ENCODE measurements around the gene DUSP15.

DNA sequence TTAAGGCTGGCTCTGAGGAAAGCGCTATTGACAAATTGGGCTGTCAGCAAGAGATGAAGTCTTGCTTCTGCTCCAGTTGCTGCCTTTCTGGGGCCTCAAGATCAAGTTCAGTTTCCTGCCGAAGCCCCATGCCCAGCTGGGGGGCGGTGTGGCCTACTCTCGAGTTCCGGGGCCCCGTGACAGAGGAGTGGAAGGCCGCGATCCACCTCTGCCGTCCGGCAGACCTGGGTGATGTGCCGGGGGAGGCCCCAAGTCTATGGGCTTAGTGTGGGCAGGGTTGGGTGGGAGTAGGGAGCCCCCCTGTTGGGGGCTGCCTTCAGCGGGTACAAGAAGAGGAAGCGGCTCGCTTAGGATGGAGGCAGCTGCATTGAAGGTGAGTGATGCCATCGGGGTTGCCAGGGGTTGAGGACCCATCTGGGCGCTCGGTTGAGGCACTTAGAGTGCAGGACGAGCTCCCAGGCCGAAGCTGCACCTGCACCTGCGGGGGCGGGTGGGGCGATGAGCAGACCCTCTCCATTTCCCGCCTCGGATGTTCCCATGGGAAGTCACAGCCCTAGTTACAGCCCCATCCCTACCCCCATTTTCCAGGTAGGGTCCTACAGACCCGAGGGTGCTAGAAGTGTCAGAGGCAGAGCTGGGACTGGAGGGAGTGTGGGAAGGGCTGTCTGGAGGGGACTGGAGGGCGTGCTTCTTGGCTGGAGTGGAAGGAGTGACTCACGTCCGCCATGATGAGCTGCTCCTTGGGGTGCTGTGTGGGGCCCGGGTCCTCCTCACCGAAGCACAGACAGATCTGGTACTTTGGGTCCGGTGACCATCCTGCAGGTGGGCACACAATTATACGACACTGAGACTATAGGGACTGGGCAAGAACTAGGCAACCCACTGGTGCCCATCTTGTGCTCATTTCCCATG, 22.0 kb downstream of the DUSP15 start:
- TF ChIP-seq, protein P1, sequence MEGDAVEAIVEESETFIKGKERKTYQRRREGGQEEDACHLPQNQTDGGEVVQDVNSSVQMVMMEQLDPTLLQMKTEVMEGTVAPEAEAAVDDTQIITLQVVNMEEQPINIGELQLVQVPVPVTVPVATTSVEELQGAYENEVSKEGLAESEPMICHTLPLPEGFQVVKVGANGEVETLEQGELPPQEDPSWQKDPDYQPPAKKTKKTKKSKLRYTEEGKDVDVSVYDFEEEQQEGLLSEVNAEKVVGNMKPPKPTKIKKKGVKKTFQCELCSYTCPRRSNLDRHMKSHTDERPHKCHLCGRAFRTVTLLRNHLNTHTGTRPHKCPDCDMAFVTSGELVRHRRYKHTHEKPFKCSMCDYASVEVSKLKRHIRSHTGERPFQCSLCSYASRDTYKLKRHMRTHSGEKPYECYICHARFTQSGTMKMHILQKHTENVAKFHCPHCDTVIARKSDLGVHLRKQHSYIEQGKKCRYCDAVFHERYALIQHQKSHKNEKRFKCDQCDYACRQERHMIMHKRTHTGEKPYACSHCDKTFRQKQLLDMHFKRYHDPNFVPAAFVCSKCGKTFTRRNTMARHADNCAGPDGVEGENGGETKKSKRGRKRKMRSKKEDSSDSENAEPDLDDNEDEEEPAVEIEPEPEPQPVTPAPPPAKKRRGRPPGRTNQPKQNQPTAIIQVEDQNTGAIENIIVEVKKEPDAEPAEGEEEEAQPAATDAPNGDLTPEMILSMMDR (IDR thresholded peaks at IDR 0.05; ENCODE audit: control extremely low read depth in 1 of 3, insufficient read depth in 1 of 3, low read depth in 1 of 3, low read length in 3 of 3) = no peak
- no peak for TF ChIP-seq POLR2A (IDR thresholded peaks at IDR 0.05; ENCODE audit: control extremely low read depth in 1 of 2, low read depth in 2 of 2, low read length in 2 of 2)
- no peak for TF ChIP-seq JUND (IDR thresholded peaks at IDR 0.05; ENCODE audit: low read length)
- TF ChIP-seq, protein P2, sequence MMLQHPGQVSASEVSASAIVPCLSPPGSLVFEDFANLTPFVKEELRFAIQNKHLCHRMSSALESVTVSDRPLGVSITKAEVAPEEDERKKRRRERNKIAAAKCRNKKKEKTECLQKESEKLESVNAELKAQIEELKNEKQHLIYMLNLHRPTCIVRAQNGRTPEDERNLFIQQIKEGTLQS (IDR thresholded peaks at IDR 0.05; ENCODE audit: insufficient read depth, low read depth, low read length) = no peak
- no peak for TF ChIP-seq TAF1 (IDR thresholded peaks at IDR 0.05; ENCODE audit: low read depth, low read length)
- no peak for TF ChIP-seq ZNF274 (IDR thresholded peaks at IDR 0.05; ENCODE audit: borderline replicate concordance, extremely low read depth, low read length)
- TF ChIP-seq MAFK (IDR thresholded peaks at IDR 0.05; ENCODE audit: low read depth, low read length) = no peak
- TF ChIP-seq EZH2 (IDR thresholded peaks at IDR 0.05; ENCODE audit: low read depth, low read length, severe bottlenecking) = no peak
- TF ChIP-seq RAD21 (IDR thresholded peaks at IDR 0.05 in 1 of 2, conservative IDR thresholded peaks at IDR 0.05 in 1 of 2; ENCODE audit: low read depth in 2 of 2, low read length in 2 of 2) = no peak
- no peak for TF ChIP-seq PHF8 (conservative IDR thresholded peaks at IDR 0.05; ENCODE audit: low read depth, low read length)
- no peak for TF ChIP-seq CBX5 (IDR thresholded peaks at IDR 0.05; ENCODE audit: low read depth, low read length)
- TF ChIP-seq BRCA1 (IDR thresholded peaks at IDR 0.05; ENCODE audit: low read depth, low read length) = no peak
- no peak for TF ChIP-seq EP300 (IDR thresholded peaks at IDR 0.05; ENCODE audit: borderline replicate concordance in 1 of 2, low read depth in 2 of 2, low read length in 2 of 2)
- TF ChIP-seq SIN3A (conservative IDR thresholded peaks at IDR 0.05 in 1 of 2, IDR thresholded peaks at IDR 0.05 in 1 of 2; ENCODE audit: low read depth in 1 of 2, low read length in 2 of 2) = no peak

All from H1 (cell line).